ENCODE results near the gene ANKS4B. TPM values are rescaled to one million over a fixed set of nuclear protein-coding genes. Genes with fewer than 3 reads are reported as not detected.

The ANKS4B gene
- total RNA-seq, 2 experiments from 2014 or later, result not detected

DNA sequence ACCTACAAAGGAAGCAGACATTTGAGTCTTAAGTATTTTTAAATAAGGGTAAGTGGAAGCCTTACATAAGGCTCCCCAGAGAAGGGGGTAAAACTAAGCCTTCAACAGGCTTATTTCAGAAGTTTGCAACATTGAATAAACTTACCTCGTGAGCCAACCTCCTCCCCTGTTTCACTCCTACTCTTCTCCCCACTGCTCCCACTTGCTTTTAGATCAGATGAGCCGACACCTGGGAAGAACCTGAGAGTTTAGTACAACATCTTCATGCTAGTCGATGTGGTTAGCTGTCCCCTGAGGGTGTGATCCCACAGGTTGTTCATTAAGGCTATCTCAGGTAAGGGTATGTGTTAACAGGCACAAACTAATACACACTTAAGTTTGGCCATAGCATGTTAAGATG, 35.9 kb upstream of the ANKS4B start:
- ATAC-seq, result no peak
- ChIA-PET CTCF (no interaction called here), POLR2A (no interaction called here)
- Mint-ChIP-seq H3K4me1 (ENCODE audit: low read depth) (no peaks in the 10 kb centered on the region), H3K27ac (no peak overlapping the region), H3K9me3 (ENCODE audit: insufficient read depth) (no peaks in the 10 kb centered on the region), H3K4me3 (no peak overlapping the region), H3K27me3 (ENCODE audit: low read depth) (peaks cover 30% of the 10 kb centered on the region), H3K36me3 (ENCODE audit: low read depth) (no peaks in the 10 kb centered on the region)
- no peak for DNase-seq

DNA sequence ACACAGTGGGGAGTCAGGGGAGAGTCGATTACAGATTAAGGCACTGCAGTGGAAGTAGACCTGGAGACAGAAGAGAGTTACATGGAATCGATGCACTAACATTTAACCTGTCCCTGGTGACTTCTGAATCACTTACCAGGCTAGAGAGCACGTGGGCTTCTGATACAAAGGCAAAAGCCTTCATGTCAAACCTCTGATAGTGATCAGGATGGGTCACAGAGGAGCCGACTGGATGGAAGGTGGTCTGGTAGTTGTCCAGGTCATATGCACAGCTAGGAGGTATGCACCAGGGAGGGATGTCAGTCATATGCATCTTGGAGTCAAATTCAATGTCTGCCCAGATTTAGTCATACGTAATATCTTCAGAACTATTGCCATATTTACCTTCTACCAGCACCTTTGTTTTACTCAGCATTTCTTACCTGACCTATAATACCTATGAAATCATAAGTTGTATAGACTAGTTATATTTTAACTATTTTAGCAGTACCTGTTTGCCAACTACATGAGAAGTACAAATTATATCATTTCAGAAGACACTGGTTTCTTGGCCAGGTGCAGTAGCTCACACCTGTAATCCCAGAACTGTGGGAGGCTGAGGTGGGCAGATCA, 33.8 kb upstream of the ANKS4B start:
- no peaks in the 10 kb centered on the region for H3K36me3 Mint-ChIP-seq (ENCODE audit: low read depth)
- POLR2A ChIA-PET, result no interaction called here
- no peak for ATAC-seq
- DNase-seq, result no peak
- H3K4me1 Mint-ChIP-seq (ENCODE audit: low read depth), result no peaks in the 10 kb centered on the region
- H3K27me3 Mint-ChIP-seq (ENCODE audit: low read depth), result peaks cover 31% of the 10 kb centered on the region
- H3K9me3 Mint-ChIP-seq (ENCODE audit: insufficient read depth), result no peaks in the 10 kb centered on the region
- CTCF ChIA-PET, result no interaction called here
- H3K27ac Mint-ChIP-seq, result no peak overlapping the region
- H3K4me3 Mint-ChIP-seq, result no peak overlapping the region

DNA sequence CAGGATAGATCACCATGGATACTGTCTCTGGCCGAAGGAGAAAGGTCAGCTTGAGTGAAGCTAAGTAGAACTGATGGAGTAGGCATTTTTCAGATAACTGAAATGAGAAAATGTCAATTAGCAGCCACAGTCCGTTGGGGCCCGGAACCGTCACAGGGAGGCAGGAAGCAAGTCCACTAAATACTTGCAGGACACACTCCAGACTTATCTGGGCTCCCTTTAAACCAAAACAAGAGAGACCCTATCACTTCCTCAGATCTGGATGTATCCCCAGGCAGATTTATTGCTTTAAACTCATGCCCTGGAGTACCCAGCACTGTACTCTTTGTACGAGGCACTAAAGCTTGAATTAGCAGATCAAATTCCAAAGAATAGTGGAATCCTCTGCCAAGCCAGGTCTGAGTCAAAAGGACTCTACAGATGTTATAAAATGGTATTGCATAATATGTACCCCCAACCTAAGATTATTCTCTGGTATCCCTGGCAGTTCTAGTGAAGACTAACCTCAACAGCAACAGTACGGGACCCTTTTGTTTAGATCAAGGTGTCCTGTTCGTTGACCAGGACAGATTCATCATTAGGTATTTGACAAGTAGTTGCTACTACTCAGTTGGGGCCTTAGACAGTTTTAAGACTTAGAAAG, 30.2 kb upstream of the ANKS4B start:
- Mint-ChIP-seq H3K36me3 (ENCODE audit: low read depth) (no peaks in the 10 kb centered on the region), H3K9me3 (ENCODE audit: insufficient read depth) (no peaks in the 10 kb centered on the region), H3K4me1 (ENCODE audit: low read depth) (no peaks in the 10 kb centered on the region), H3K4me3 (no peak overlapping the region), H3K27ac (no peak overlapping the region), H3K27me3 (ENCODE audit: low read depth) (peaks cover 31% of the 10 kb centered on the region)
- CTCF ChIA-PET, result interaction anchor here (0.7 kb wide), 2 partner anchors 15 kb away, joined by 3 read pairs; no protein-coding TSS in a partner anchor
- POLR2A ChIA-PET, result no interaction called here
- ATAC-seq, result no peak
- no peak for DNase-seq

DNA sequence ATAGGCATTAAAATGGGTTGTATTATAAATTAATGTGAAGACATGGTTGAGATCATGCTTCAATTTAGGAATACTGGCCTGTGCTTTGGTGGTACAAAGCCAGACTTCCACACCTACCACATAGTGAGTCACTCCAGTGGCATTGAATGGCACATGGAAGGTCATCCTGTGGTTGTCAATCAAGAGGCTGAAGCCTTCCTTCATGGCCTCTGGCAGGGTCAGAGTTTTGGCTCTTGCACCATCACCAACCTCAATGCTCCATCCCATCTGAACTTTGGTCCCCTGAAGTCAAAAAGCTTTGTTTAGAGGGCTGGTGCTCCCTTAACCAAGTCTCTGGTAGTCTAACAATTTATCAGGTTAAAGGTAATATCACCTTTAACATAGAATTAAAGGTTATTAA, 28.2 kb upstream of the ANKS4B start:
- Mint-ChIP-seq H3K9me3 (ENCODE audit: insufficient read depth) (no peaks in the 10 kb centered on the region), H3K27me3 (ENCODE audit: low read depth) (peaks cover 32% of the 10 kb centered on the region), H3K27ac (no peak overlapping the region), H3K4me3 (no peak overlapping the region), H3K36me3 (ENCODE audit: low read depth) (no peaks in the 10 kb centered on the region), H3K4me1 (ENCODE audit: low read depth) (no peaks in the 10 kb centered on the region)
- DNase-seq (no peak), ATAC-seq (no peak)
- POLR2A ChIA-PET, result no interaction called here
- CTCF ChIA-PET, result interaction anchor here (1.0 kb wide), 1 partner anchor 17 kb away, joined by 3 read pairs; no protein-coding TSS in a partner anchor

DNA sequence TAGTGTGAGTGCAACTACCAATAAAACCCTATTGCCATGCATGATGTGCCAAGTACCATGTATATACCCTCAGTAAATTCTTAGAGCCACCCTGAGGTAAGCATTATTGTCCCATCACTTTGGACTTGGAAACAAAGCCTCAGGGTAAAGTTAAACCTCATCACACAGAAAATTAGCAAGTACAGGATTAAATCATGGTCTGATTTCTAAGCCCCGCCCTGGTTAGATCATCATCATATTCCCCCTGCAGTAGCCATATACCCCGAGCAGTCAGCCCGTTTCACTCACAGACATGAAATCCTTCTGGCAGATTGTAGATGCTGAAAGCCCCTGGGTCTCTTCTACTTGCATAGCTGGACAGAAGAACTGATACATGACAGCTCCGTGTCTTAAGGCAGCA, 26.9 kb upstream of the ANKS4B start:
- no peak overlapping the region for H3K4me3 Mint-ChIP-seq
- H3K27me3 Mint-ChIP-seq (ENCODE audit: low read depth), result peaks cover 28% of the 10 kb centered on the region
- DNase-seq (no peak), ATAC-seq (no peak)
- H3K4me1 Mint-ChIP-seq (ENCODE audit: low read depth), result no peaks in the 10 kb centered on the region
- no peaks in the 10 kb centered on the region for H3K9me3 Mint-ChIP-seq (ENCODE audit: insufficient read depth)
- ChIA-PET CTCF (no interaction called here), POLR2A (no interaction called here)
- no peak overlapping the region for H3K27ac Mint-ChIP-seq
- no peaks in the 10 kb centered on the region for H3K36me3 Mint-ChIP-seq (ENCODE audit: low read depth)

DNA sequence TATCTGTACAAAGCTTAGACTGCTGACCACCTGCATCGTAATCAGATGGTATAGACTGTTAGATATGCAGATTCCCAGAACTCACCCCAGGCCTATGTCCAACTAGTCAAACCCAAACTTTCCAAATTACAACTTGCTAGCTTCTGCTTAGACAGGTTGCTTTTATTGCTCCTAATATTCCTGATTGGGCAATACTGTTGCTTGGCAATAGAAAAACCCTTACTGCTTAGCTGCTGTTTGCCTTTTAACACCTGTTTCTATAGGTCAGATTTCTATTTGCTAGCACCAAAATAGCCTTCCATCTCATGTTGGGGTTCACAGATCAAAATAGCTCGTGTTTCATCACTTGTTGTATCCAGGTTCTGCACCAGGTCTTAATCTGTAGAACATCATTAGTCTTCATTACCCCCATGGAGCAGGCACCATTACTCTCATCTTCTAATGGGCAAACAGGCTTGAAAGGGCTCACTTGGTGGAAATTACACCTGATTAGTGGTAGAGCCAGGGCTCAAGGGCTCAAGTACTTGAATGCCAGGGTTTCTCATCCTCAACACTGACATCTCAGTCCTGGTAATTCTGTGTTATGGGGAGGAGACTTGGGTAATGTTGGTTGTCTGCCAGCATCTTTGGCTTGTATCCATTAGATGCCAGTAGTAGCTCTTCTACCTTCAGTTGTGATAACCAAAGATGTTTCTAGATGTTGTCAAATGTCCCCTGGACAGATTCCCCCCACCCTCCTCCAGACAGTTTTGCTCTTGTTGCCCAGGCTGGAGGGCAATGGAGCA, 24.9 kb upstream of the ANKS4B start:
- ChIA-PET CTCF (no interaction called here), POLR2A (no interaction called here)
- ATAC-seq (no peak), DNase-seq (no peak)
- H3K27ac Mint-ChIP-seq, result no peak overlapping the region
- H3K4me3 Mint-ChIP-seq, result no peak overlapping the region
- no peaks in the 10 kb centered on the region for H3K9me3 Mint-ChIP-seq (ENCODE audit: insufficient read depth)
- peaks cover 19% of the 10 kb centered on the region for H3K27me3 Mint-ChIP-seq (ENCODE audit: low read depth)
- H3K36me3 Mint-ChIP-seq (ENCODE audit: low read depth), result no peaks in the 10 kb centered on the region
- no peaks in the 10 kb centered on the region for H3K4me1 Mint-ChIP-seq (ENCODE audit: low read depth)

DNA sequence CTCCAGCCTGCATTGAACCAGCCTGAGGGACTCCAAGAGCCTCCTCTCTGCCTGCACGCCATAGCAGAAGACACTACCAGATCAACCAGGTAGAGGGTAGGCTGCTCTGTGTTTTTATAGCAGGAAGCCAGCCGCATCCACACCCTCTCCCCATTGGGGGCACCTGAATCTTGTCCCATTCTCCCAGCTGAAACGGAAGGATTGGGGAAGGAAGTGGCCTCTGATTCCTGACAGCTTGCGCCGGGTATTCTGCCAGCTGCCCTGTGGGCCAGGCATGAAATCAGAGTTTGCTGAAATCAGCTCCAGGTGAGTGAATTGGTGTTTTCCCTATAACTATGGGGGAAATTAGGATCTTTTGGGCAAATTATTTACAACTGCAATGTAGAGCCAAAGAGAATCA, 22.0 kb upstream of the ANKS4B start, which contains the start of gene ZP2:
TSS of gene ZP2 (minus strand) at position 89 of the 400 bp plus-strand sequence. CDS start at position 62, 27 bp downstream.
- Mint-ChIP-seq H3K4me1 (ENCODE audit: low read depth) (no peaks in the 10 kb centered on the region), H3K36me3 (ENCODE audit: low read depth) (no peaks in the 10 kb centered on the region), H3K27ac (no peak within 1 kb of the TSS), H3K4me3 (no peak within 1 kb of the TSS), H3K27me3 (ENCODE audit: low read depth) (peaks cover 15% of the 10 kb centered on the region), H3K9me3 (ENCODE audit: insufficient read depth) (no peaks in the 10 kb centered on the region)
- POLR2A ChIA-PET, result no interaction called here
- ATAC-seq (no peak), DNase-seq (no peak)
- CTCF ChIA-PET, result no interaction called here

DNA sequence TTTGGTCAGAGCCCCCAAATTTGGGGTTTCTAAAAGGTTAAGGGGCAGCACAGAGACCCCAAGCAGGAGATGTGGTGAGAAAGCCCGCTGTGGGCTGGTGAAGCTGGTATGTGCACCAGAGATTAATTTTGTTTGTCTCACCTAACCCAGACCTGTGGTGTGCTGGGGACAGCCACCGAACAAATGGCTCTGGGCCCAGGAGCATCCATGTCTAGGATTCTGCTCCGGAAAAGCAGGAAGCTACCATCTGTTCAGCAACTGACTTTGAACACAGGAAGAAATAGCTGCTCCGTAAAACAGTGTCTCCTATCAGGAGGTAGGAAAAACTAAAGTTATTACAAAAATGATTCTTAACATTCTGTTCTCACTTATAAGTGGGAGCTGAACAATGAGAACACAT, 19.4 kb upstream of the ANKS4B start:
- Mint-ChIP-seq H3K4me1 (ENCODE audit: low read depth) (no peaks in the 10 kb centered on the region), H3K9me3 (ENCODE audit: insufficient read depth) (no peaks in the 10 kb centered on the region), H3K36me3 (ENCODE audit: low read depth) (no peaks in the 10 kb centered on the region), H3K27me3 (ENCODE audit: low read depth) (peaks cover 16% of the 10 kb centered on the region), H3K27ac (no peak overlapping the region), H3K4me3 (no peak overlapping the region)
- CTCF ChIA-PET, result no interaction called here
- POLR2A ChIA-PET, result no interaction called here
- no peak for DNase-seq
- no peak for ATAC-seq

DNA sequence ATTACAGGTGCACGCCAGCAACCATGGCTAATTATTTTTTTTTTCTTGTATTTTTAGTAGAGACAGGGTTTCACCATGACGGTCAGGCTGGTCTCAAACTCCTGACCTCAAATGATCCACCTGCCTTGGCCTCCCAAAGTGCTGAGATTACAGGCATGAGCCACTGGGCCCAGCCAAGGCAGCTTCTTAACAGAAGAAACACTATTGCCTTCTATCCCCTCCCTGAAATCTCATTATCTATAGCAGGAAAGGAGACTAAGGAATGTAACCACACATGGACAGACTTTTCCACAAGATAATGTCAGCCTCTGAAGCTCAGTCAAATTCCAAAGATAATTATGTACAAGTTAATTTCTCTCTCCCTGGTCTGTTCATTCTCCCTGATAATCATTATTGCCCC, 16.4 kb upstream of the ANKS4B start:
- DNase-seq, result no peak
- ChIA-PET CTCF (no interaction called here), POLR2A (no interaction called here)
- H3K36me3 Mint-ChIP-seq (ENCODE audit: low read depth), result no peaks in the 10 kb centered on the region
- H3K4me1 Mint-ChIP-seq (ENCODE audit: low read depth), result no peaks in the 10 kb centered on the region
- ATAC-seq, result no peak
- H3K9me3 Mint-ChIP-seq (ENCODE audit: insufficient read depth), result no peaks in the 10 kb centered on the region
- H3K27me3 Mint-ChIP-seq (ENCODE audit: low read depth), result peaks cover 23% of the 10 kb centered on the region
- H3K27ac Mint-ChIP-seq, result no peak overlapping the region
- no peak overlapping the region for H3K4me3 Mint-ChIP-seq

DNA sequence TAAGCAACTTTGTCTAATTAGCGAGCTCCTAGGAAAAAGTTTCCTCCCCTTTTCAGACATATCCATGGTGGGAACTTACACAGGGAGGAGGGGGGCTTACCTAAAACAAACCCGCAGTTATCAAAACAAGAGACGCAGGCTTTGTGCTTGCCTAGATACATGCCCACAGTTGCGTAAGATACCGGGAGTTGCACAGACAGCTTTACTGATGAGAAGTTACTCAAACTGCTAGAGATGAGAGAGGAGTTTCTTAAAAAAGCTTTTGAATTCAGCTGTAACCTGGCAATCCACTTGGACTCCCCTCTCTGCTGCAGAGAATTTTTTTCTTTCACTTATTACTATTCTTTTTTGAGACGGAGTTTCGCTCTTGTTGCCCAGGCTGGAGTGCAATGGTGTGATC, 15.3 kb upstream of the ANKS4B start:
- Mint-ChIP-seq H3K36me3 (ENCODE audit: low read depth) (no peaks in the 10 kb centered on the region), H3K9me3 (ENCODE audit: insufficient read depth) (no peaks in the 10 kb centered on the region), H3K4me1 (ENCODE audit: low read depth) (no peaks in the 10 kb centered on the region), H3K4me3 (no peak overlapping the region), H3K27me3 (ENCODE audit: low read depth) (peaks cover 28% of the 10 kb centered on the region), H3K27ac (no peak overlapping the region)
- CTCF ChIA-PET, result no interaction called here
- DNase-seq (no peak), ATAC-seq (no peak)
- POLR2A ChIA-PET, result no interaction called here

DNA sequence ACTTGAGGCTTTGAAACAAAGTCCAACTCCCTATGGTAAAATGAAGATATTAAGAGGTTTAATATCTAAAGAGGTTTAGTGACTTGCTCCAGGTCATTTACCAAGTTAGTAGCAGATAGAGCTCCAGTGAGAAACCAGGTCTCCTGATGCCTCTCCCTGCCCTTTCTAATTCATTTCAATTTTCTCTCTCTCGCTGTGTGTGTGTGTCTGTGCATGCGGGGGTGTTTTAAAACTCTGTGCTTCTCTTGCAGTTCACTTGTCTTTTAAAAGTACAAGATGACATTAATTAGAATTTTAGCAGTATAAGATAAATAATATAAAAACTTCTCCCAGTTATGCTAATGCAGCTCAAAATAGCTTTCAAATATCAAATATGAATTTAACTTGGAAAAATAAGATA, 13.9 kb upstream of the ANKS4B start:
- ATAC-seq (no peak), DNase-seq (no peak)
- ChIA-PET POLR2A (no interaction called here), CTCF (no interaction called here)
- no peaks in the 10 kb centered on the region for H3K9me3 Mint-ChIP-seq (ENCODE audit: insufficient read depth)
- peaks cover 31% of the 10 kb centered on the region for H3K27me3 Mint-ChIP-seq (ENCODE audit: low read depth)
- H3K27ac Mint-ChIP-seq, result no peak overlapping the region
- peaks cover 3% of the 10 kb centered on the region for H3K4me1 Mint-ChIP-seq (ENCODE audit: low read depth)
- H3K36me3 Mint-ChIP-seq (ENCODE audit: low read depth), result no peaks in the 10 kb centered on the region
- H3K4me3 Mint-ChIP-seq, result no peak overlapping the region

DNA sequence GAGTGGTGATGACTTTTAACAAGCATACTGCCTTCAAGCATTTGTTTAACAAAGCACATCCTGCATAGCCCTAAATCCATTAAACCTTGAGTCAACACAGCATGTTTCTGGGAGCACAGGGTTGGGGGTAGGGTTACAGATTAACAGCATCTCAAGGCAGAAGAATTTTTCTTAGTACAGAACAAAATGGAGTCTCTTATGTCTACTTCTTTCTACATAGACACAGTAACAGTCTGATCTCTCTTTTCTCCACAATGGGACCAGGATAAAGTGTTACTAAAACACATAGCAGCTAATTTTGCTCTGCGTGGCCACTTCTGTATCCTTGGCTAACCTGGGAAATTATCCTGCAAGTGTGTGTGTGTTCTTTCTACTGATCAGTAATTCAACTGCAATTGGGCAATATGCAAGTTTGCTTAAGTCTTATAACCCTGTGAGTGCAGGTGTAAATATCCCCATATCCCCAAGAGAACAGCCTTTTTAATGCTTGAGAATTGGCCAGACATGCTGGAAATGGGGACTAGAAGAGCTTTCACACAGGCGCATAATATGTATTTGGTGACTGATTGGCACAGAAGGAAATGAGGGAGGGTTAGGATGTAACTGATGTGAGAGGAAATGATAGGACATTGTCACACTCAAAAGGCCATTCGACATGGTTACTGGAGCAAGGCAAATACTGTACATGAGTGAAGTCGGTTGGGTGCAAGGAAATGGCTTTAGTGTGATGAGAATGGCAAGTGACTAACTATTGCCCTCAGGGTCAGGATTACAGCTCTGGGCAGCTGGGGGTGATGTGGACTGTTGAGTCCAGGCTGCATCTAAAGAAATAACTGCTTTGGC, 10.8 kb upstream of the ANKS4B start:
- Mint-ChIP-seq H3K36me3 (ENCODE audit: low read depth) (no peaks in the 10 kb centered on the region), H3K9me3 (ENCODE audit: insufficient read depth) (no peaks in the 10 kb centered on the region), H3K27me3 (ENCODE audit: low read depth) (peaks cover 45% of the 10 kb centered on the region), H3K27ac (no peak overlapping the region), H3K4me3 (no peak overlapping the region), H3K4me1 (ENCODE audit: low read depth) (peaks cover 8% of the 10 kb centered on the region)
- ChIA-PET POLR2A (no interaction called here), CTCF (no interaction called here)
- DNase-seq, result no peak
- no peak for ATAC-seq

Measured in activated CD8-positive, alpha-beta T cell treated with anti-CD3 and anti-CD28 coated beads, Interleukin-2, amount 10 ng/mL, durations not matched to agents 7 days and 5 days (primary cell).